Stimulated activated naive B cell treated with anti-CD40 and anti-IgM and Interleukin-4, amounts not matched to agents 10 μg/mL and 1 μg/mL and 100 μg/mL, for 72 hours (primary cell): ENCODE data around the gene CIBAR2.

ENCODE experiments used
- ATAC-seq, 2 donors: fragments of 150-1000 bp; cut with Tn5 transposase; replicated peaks; 2 replicates each; pipeline ENCODE4 v1.10.0; 2021; ENCODE audit warnings: moderate library complexity in 1 of 2
- DNase-seq: peaks from one replicate; pipeline ENCODE4 v3.0.0; 2021
- H3K27ac Mint-ChIP-seq: one replicate; pipeline ENCODE4 v1.8.0; 2022; ENCODE audit warnings: mild to moderate bottlenecking, mixed read lengths
- H3K27me3 Mint-ChIP-seq, 2 donors: one replicate each; pipeline ENCODE4 v1.8.0; 2022; ENCODE audit warnings: mixed read lengths in 2 of 2
- H3K36me3 Mint-ChIP-seq, 2 donors: one replicate each; pipeline ENCODE4 v1.8.0; 2022; ENCODE audit warnings: mixed read lengths in 2 of 2, mild to moderate bottlenecking in 1 of 2
- H3K4me1 Mint-ChIP-seq, 2 donors: one replicate each; pipeline ENCODE4 v1.8.0; 2022; ENCODE audit warnings: mixed read lengths in 2 of 2, mild to moderate bottlenecking in 1 of 2
- H3K4me3 Mint-ChIP-seq, 2 donors: one replicate each; pipeline ENCODE4 v1.8.0; 2022; ENCODE audit warnings: mild to moderate bottlenecking in 2 of 2, mixed read lengths in 2 of 2, moderate library complexity in 1 of 2
- H3K9me3 Mint-ChIP-seq, 2 donors: one replicate each; pipeline ENCODE4 v1.8.0; 2022; ENCODE audit warnings: mixed read lengths in 2 of 2, mild to moderate bottlenecking in 1 of 2

Gene CIBAR2

GRCh38 chr16:85149776-85150175 is 37.5 kb upstream of the CIBAR2 start:
- Mint-ChIP-seq H3K27ac (no peak overlapping the region), H3K27me3 (peaks cover 30 to 38% of the 10 kb centered on the region in 2 donors), H3K4me1 (peaks cover 0 to 2% of the 10 kb centered on the region in 2 donors), H3K4me3 (no peak overlapping the region), H3K9me3 (no peaks in the 10 kb centered on the region), H3K36me3 (no peaks in the 10 kb centered on the region)
- no peak for DNase-seq
- ATAC-seq, result no peak

GRCh38 chr16:85148931-85149330 is 36.7 kb upstream of the CIBAR2 start:
- Mint-ChIP-seq H3K36me3 (no peaks in the 10 kb centered on the region), H3K27ac (no peak overlapping the region), H3K4me1 (peaks cover 0 to 2% of the 10 kb centered on the region in 2 donors), H3K9me3 (no peaks in the 10 kb centered on the region), H3K4me3 (no peak overlapping the region), H3K27me3 (peaks cover 33 to 39% of the 10 kb centered on the region in 2 donors)
- ATAC-seq (no peak), DNase-seq (no peak)

- no peaks in the 10 kb centered on the region for H3K36me3 Mint-ChIP-seq
These were observed 34.8 kb upstream of the CIBAR2 start for GRCh38 chr16:85146922-85147651.

GRCh38 chr16:85146532-85146797 is 34.2 kb upstream of the CIBAR2 start:
- Mint-ChIP-seq H3K9me3 (no peaks in the 10 kb centered on the region), H3K36me3 (no peaks in the 10 kb centered on the region), H3K27ac (no peak overlapping the region), H3K4me1 (peaks cover 0 to 2% of the 10 kb centered on the region in 2 donors), H3K4me3 (no peak overlapping the region), H3K27me3 (peaks cover 41 to 50% of the 10 kb centered on the region in 2 donors)
- no peak for DNase-seq
- no peak for ATAC-seq

More at GRCh38 chr16:85146922-85147651, 34.8 kb upstream of the CIBAR2 start:
- no peak overlapping the region for H3K27ac Mint-ChIP-seq
- no peak overlapping the region for H3K4me3 Mint-ChIP-seq
- H3K4me1 Mint-ChIP-seq, result peaks cover 0 to 2% of the 10 kb centered on the region in 2 donors
- peaks cover 37 to 50% of the 10 kb centered on the region in 2 donors for H3K27me3 Mint-ChIP-seq
- DNase-seq (no peak), ATAC-seq (no peak)
- no peaks in the 10 kb centered on the region for H3K9me3 Mint-ChIP-seq

- no peak for DNase-seq
- H3K9me3 Mint-ChIP-seq, result no peaks in the 10 kb centered on the region
- ATAC-seq, result no peak
- no peak overlapping the region for H3K27ac Mint-ChIP-seq
- H3K36me3 Mint-ChIP-seq, result no peaks in the 10 kb centered on the region
- H3K4me3 Mint-ChIP-seq, result no peak overlapping the region
- H3K4me1 Mint-ChIP-seq, result no peaks in the 10 kb centered on the region
- H3K27me3 Mint-ChIP-seq, result peaks cover 37 to 45% of the 10 kb centered on the region in 2 donors
These were observed 33.7 kb upstream of the CIBAR2 start for GRCh38 chr16:85145734-85146531.

GRCh38 chr16:85145188-85145587 is 32.9 kb upstream of the CIBAR2 start:
- Mint-ChIP-seq H3K27me3 (peaks cover 30 to 37% of the 10 kb centered on the region in 2 donors), H3K4me1 (no peaks in the 10 kb centered on the region), H3K4me3 (no peak overlapping the region), H3K27ac (no peak overlapping the region), H3K9me3 (no peaks in the 10 kb centered on the region), H3K36me3 (no peaks in the 10 kb centered on the region)
- no peak for ATAC-seq
- no peak for DNase-seq

GRCh38 chr16:85144026-85144915 is 32.0 kb upstream of the CIBAR2 start:
- Mint-ChIP-seq H3K36me3 (no peaks in the 10 kb centered on the region), H3K9me3 (no peaks in the 10 kb centered on the region), H3K27ac (no peak overlapping the region), H3K4me3 (no peak overlapping the region), H3K27me3 (peaks cover 35 to 36% of the 10 kb centered on the region in 2 donors), H3K4me1 (no peaks in the 10 kb centered on the region)
- ATAC-seq, result no peak
- no peak for DNase-seq

- DNase-seq (no peak), ATAC-seq (no peak)
- Mint-ChIP-seq H3K27me3 (peaks cover 46 to 50% of the 10 kb centered on the region in 2 donors), H3K9me3 (no peaks in the 10 kb centered on the region), H3K27ac (no peak overlapping the region), H3K4me3 (no peak overlapping the region), H3K4me1 (peaks cover 2 to 8% of the 10 kb centered on the region in 2 donors), H3K36me3 (no peaks in the 10 kb centered on the region)
These were observed 30.5 kb upstream of the CIBAR2 start for GRCh38 chr16:85142771-85143211.

- Mint-ChIP-seq H3K9me3 (no peaks in the 10 kb centered on the region), H3K4me1 (peaks cover 4 to 15% of the 10 kb centered on the region in 2 donors), H3K27me3 (peaks cover 50 to 52% of the 10 kb centered on the region in 2 donors), H3K27ac (no peak overlapping the region), H3K4me3 (no peak overlapping the region), H3K36me3 (no peaks in the 10 kb centered on the region)
- no peak for DNase-seq
- ATAC-seq, result no peak
These were observed 29.8 kb upstream of the CIBAR2 start for GRCh38 chr16:85142129-85142513.

GRCh38 chr16:85141491-85142128 is 29.3 kb upstream of the CIBAR2 start:
- ATAC-seq, result no peak
- Mint-ChIP-seq H3K27ac (no peak overlapping the region), H3K27me3 (peaks cover 54 to 56% of the 10 kb centered on the region in 2 donors), H3K9me3 (no peaks in the 10 kb centered on the region), H3K4me1 (peaks cover 7 to 19% of the 10 kb centered on the region in 2 donors), H3K4me3 (no peak overlapping the region), H3K36me3 (peaks cover 0 to 2% of the 10 kb centered on the region in 2 donors)
- no peak for DNase-seq

- H3K36me3 Mint-ChIP-seq, result peaks cover 0 to 2% of the 10 kb centered on the region in 2 donors
- H3K4me1 Mint-ChIP-seq, result peaks cover 15 to 27% of the 10 kb centered on the region in 2 donors
- H3K27ac Mint-ChIP-seq, result no peak overlapping the region
- peaks cover 52 to 53% of the 10 kb centered on the region in 2 donors for H3K27me3 Mint-ChIP-seq
- no peak for ATAC-seq
- H3K9me3 Mint-ChIP-seq, result no peaks in the 10 kb centered on the region
- H3K4me3 Mint-ChIP-seq, result no peak overlapping the region
- no peak for DNase-seq
These were observed 28.3 kb upstream of the CIBAR2 start for GRCh38 chr16:85140455-85141012.

GRCh38 chr16:85139881-85140339 is 27.6 kb upstream of the CIBAR2 start:
- Mint-ChIP-seq H3K4me3 (no peak overlapping the region), H3K36me3 (peaks cover 0 to 2% of the 10 kb centered on the region in 2 donors), H3K27ac (no peak overlapping the region), H3K9me3 (no peaks in the 10 kb centered on the region), H3K27me3 (peaks cover 49% of the 10 kb centered on the region in 2 donors), H3K4me1 (peaks cover 15 to 27% of the 10 kb centered on the region in 2 donors)
- no peak for DNase-seq
- ATAC-seq, result no peak

GRCh38 chr16:85138825-85139627 is 26.8 kb upstream of the CIBAR2 start:
- Mint-ChIP-seq H3K36me3 (peaks cover 0 to 2% of the 10 kb centered on the region in 2 donors), H3K4me3 (no peak overlapping the region), H3K4me1 (peaks cover 15 to 27% of the 10 kb centered on the region in 2 donors), H3K27me3 (peaks cover 49 to 50% of the 10 kb centered on the region in 2 donors), H3K27ac (no peak overlapping the region), H3K9me3 (no peaks in the 10 kb centered on the region)
- ATAC-seq (no peak), DNase-seq (no peak)
